ENCODE measurements around the gene MYH3.

The MYH3 gene

GRCh38 chr17:10648381-10648780 lies 8.7 kb downstream of the MYH3 start:
- DNase-seq: no peak

DNA sequence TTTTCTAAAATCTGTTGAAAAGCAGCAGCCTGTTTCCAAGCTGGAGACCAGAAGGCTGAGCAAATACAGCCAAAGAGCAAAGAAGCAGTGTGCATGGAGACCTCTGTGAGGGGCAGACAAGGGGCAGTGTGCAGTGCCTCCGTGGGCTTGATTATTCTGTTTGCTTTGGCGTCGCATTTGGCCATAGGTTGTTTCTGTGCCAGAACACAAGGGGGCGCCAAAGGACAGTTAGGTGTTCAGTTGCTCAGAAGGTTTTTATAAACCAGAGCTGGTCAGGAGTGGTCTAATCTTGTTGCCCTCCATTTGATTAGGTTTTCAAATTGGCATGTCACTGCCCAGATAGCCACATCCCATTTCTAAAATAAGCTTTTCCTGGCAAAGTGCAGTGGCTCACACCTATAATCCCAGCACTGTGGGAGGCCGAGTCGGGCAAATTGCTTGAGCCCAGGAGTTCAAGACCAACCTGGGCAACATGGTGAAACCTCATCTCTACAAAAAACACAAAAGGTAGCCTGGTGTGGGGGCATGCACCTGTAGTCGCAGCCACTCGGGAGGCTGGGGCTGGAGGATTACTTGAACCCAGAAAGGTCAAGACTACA lies 10.6 kb downstream of the MYH3 start:
- DNase-seq: peak; percentile 77

DNA sequence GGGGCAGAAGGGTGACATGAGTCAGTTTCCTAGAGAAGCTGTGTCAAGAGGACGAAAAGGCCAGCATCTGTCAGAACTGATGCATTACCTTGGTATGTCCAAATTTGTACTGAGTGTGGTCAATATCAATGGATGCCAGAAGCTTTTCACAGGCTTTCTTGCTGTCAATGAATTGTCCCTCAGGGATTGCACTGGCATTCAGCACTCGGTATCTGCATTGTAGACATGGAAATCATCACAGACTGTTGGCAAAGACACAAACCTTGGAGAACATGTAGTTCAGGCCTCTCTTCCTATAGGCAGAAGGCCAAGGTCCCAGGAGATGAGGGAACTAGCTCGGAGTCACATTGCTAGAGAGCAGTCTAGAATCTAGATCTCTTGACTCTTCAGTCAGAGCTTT lies 16.6 kb downstream of the MYH3 start:
- no peak for DNase-seq

DNA sequence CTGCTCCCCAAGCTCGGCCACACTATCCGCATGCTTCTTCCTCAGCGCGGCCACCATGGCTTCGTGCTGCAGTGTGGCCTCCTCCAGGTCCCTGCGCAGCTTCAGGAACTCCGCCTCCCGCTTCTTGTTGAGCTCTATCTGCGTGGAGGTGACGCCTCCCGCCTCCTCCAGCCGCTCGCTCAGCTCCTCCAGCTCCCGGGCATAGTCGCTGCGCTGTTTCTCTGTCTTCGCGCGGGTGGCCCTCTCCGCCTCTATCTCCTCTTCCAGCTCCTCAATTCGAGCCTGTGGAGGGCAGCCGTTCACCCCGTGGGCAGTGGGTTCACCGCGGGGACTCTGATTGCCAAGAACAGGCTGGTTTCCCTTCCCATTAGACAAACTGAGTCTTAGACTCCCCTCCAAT lies 19.0 kb downstream of the MYH3 start:
- DNase-seq: no peak

DNA sequence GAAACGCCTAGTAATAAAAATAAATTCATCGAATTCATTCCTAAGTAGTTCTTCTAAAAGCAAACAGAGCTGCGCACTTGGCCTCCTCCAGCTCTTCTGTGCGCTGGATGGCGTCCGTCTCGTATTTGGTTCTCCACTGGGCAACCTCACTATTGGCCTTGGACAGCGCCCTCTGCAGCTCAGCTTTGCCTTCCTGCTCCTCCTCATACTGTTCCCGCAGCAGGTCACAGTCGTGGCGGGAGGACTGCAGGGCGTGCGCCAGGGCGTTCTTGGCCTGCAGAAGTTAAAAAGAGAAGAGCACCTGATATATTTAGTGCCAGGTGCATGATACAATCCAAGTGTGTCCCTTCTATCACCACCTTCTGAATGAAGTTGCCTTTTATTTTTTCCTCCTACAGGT lies 21.8 kb downstream of the MYH3 start:
- no peak for DNase-seq

- no peak for DNase-seq
Observed at GRCh38 chr17:10633738-10634379, 23.2 kb downstream of the MYH3 start.

- no peak for DNase-seq
Observed at GRCh38 chr17:10631701-10632100, 25.4 kb downstream of the MYH3 start.

- peak; percentile 26 for DNase-seq
Observed at GRCh38 chr17:10631048-10631700, 25.9 kb downstream of the MYH3 start.

GRCh38 chr17:10629706-10630105 lies 27.4 kb downstream of the MYH3 start:
- no peak for DNase-seq

DNA sequence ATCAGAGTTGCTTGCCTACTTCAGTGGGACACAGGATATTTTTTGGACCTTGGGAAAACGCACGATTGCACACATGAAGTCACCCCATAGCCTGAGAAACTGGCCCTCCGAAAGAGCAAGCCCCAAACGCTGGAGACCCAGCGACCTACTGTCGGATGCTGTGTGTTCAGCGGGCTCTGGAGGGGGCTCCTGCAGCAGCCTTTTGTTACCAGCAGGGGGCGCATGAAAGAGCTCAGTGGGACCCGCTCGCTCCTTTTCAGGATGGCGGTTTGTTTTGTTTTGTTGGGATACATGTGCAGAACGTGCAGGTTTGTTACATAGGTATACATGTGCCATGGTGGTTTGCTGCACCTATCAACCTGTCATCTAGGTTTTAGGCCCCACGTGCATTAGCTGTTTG lies 28.4 kb downstream of the MYH3 start:
- DNase-seq: no peak

DNA sequence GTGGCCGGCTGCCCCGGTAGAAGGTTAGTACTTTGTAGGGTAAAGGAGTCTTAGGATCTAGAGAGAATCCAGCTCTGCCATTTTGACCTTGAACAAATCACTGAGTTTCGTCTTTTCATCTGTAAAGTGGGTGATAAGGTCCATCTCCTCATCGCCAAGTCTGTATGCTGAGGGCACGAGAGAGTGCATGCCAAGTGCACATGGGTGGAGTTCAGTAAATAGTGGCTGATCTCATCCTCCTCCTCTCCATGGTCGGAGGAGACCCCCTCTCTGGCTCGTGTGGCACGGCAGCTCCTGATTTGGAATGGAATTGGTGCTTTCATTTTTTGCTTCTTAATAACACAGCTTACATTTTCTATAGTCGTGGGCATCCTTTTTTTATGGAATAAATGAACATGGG lies 30.7 kb downstream of the MYH3 start:
- DNase-seq: no peak

DNA sequence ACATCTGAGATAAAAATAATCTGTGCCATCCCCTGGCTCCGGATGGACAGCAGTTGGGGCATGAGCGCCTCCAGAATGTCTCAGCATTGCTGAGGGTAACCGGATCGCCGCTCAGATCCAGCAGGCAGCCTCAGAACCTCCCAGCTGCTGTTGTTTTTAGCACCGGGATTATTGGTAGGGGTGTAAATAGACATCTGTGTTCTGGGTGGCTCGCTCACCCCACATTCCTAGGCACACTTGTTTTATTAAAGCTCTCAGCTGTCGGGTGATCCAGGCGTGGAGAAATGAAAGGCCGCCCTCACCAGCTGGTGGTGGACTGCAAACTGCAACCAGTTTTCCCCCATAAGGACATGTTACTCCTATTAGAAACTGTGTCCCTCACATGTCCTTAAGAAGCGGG lies 32.1 kb downstream of the MYH3 start:
- no peak for DNase-seq

DNA sequence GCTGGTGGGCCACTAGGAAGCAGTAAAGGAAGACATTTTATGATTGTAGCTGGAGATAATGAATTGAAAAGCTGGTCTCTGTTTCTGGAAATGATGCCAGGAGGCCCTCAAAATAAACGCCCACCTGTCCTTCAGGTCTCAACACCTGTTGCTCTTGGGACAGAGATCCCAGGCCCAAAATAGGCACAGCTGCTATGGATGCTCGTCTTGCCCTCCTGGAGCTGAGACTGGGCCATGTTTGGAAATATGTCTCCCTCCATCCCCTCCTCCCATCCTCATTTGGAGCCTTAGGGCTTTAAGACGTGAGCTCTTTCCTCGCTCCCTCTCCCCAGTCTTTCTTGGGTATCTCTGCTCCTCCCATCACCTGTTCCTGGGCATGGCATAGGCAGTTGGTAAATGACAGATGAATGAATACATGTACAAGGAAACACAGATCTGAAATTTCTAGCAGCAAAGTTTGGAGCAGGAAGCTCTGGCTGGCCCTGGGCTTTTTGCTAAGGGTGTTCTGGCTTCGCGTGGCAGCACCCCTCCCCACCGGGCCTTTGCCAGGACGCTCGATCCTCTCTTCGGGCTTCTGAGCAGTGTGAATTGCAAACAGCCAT lies 33.3 kb downstream of the MYH3 start:
- DNase-seq: no peak

DNA sequence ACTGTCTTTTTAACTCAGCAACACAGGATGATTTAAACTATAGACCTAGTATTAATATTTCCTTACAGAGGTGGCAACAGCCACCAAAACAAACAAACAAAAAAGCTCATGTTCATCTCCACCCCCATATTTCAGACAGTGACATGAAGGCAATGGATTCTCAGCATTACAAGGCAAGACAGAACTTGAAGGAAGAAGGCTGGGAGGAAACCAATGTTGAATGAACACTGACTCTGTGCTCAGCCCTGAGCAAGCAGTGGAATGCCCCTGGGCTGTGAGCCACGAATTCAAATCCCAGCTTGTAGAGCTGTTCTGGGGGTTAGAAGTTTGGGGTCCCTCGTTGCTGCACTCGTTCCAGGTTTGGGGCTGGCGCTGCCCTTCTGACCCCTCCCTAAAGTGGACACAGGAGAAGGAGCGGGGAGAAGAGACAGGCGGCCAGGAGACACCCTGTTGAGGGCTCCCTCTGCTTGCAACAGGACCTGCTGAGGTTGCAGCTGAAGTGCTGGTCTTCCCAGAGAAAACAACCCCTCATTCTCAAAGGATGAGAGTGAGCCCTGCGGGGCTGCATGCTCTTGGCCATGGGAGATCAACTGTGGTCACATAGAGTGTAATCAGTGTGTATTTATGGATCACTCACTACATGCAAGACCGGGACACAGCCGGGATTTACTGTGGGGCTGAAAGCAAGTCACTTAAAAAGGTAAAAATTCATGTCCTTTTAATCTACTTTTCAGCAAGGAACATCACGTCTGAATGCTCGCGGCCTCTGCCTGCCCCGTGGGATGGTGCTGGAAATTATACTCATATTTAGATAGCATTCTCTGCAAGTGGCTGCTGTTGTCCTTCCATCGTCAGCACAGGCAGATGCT lies 34.3 kb downstream of the MYH3 start:
- DNase-seq: no peak

- no peak for DNase-seq
Observed at GRCh38 chr17:10621397-10621796, 35.7 kb downstream of the MYH3 start.

- DNase-seq: no peak
Observed at GRCh38 chr17:10620823-10621222, 36.3 kb downstream of the MYH3 start.

- DNase-seq: peak; percentile 56
Observed at GRCh38 chr17:10618202-10618635, 38.9 kb downstream of the MYH3 start.

DNA sequence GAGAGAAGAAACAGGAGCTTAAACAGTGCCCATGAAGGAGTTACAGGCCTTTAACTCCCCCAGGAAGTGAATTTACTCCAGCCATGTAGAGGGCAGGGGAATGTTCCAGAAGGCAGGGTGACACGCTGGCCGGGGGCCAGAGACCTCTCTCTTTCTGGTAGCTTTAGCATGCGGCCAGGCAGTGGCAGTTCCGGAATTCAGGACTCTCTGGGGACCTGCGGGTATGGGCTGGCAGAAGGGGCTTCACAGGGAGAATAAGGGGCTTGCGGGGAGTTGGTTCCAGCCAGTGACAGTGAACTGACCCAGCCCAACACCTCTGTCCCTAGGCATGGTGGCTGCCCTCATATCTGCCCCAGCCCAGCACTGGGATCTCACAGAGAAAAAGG lies 40.0 kb downstream of the MYH3 start:
- no peak for DNase-seq

DNA sequence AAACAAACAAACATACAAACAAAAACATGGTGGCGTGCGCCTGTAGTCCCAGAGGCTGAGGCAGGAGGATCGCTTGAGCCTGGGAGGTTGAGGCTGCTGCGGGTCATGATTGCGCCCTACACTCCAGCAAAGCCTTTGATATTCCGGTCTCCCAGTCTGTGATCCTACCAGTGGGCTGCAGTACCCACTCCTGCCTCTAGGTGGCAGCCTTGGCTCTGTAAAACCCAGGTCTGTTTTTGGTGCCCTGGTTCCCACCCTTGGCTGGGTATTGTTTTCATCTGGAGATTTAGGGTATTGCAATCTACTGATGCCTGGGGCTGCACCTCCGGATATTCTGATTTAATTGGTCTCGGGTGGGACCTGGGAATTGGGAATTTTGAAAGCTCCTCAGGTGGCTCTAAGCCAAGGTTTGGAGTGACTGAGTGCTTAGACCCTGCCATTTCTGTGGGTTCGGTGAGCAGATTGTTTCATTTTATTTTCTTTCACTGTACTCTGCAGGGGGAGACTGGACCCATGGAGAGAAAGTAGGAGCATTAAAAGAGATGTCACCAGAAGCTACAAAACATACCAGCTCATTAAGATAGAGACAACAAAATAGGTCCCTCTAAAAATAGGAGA lies 40.5 kb downstream of the MYH3 start:
- peak; percentile 72 for DNase-seq

GRCh38 chr17:10614536-10615155 lies 42.5 kb downstream of the MYH3 start:
- no peak for DNase-seq

GRCh38 chr17:10613775-10614513 lies 43.2 kb downstream of the MYH3 start:
- no peak for DNase-seq
